ENCODE results near the gene BMP7. TPM values are rescaled to one million over a fixed set of nuclear protein-coding genes. Genes with fewer than 3 reads are reported as not detected.

BMP7 gene
- total and polyA plus RNA-seq, 7 donors = under 0.01 to 5.4 (median 2.5) TPM

GRCh38 chr20:57225197-57225733, 41.2 kb downstream of the BMP7 start:
- no peaks in the 10 kb centered on the region for H3K36me3 ChIP-seq
- intact Hi-C loops (cut with DNase I) = no loop called here
- H3K4me1 ChIP-seq = no peaks in the 10 kb centered on the region
- no peaks in the 10 kb centered on the region for H3K27me3 ChIP-seq
- DNase-seq = no peak
- no peak overlapping the region for H3K27ac ChIP-seq
- no peaks in the 10 kb centered on the region for H3K9me3 ChIP-seq
- TF ChIP-seq, protein P1, sequence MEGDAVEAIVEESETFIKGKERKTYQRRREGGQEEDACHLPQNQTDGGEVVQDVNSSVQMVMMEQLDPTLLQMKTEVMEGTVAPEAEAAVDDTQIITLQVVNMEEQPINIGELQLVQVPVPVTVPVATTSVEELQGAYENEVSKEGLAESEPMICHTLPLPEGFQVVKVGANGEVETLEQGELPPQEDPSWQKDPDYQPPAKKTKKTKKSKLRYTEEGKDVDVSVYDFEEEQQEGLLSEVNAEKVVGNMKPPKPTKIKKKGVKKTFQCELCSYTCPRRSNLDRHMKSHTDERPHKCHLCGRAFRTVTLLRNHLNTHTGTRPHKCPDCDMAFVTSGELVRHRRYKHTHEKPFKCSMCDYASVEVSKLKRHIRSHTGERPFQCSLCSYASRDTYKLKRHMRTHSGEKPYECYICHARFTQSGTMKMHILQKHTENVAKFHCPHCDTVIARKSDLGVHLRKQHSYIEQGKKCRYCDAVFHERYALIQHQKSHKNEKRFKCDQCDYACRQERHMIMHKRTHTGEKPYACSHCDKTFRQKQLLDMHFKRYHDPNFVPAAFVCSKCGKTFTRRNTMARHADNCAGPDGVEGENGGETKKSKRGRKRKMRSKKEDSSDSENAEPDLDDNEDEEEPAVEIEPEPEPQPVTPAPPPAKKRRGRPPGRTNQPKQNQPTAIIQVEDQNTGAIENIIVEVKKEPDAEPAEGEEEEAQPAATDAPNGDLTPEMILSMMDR (IDR thresholded peaks at IDR 0.05) = no peak
- TF ChIP-seq POLR2AphosphoS5 (IDR thresholded peaks at IDR 0.05) = no peak
- no peak for TF ChIP-seq POLR2A (IDR thresholded peaks at IDR 0.05)
- no peak overlapping the region for H3K4me3 ChIP-seq
- 76 to 80% methylated on average over 4 of the region's 4 CpGs for WGBS, 2 donors

GRCh38 chr20:57224641-57225138, 41.8 kb downstream of the BMP7 start:
- no peaks in the 10 kb centered on the region for H3K9me3 ChIP-seq
- TF ChIP-seq EP300 (IDR thresholded peaks at IDR 0.05) (no peak), POLR2A (IDR thresholded peaks at IDR 0.05) (no peak), POLR2AphosphoS5 (IDR thresholded peaks at IDR 0.05) (no peak)
- TF ChIP-seq, protein P1 (IDR thresholded peaks at IDR 0.05) = no peak

DNA sequence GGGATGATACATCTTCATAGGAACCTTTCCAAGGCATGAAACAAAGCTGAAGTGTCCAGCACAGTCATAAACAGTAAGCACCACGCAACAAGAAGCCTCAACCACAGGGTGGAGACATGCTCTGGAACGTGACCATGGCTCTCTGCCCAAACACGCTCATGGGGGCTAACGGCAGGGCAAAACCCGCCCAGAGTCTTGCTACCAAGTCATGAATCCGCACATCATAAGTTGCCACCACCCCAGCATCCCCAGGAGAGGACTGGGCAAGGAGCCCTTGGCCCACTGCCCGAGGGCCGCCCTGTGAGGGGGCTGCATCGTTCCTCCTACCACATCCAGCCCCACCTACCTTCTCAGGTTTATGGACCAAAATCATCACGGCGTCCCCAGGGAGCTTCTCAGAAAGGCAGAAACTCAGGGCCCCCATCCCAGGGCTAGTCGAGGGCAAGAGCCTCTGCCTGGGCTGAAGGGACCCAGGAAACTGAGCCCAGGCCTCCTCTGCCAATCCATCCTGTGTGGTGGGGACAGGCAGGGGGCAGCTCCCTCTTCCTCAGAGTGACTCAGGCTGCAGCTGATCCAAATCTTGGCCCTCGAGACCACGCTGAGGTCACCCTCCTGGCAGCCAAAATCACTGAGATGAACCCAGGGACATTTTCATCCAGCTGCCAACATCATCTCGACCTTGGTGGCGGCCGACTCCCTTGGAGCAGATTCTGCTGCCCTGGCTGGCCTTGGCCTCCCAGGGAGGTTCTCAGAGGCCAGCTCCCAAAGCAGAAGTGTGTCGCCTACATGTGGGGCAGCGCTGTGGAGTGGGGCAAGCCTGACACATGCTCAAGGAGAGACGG, 42.6 kb downstream of the BMP7 start:
- DNase-seq = no peak
- Histone ChIP-seq H3K9me3 (no peaks in the 10 kb centered on the region), H3K27me3 (no peaks in the 10 kb centered on the region), H3K27ac (no peak overlapping the region), H3K4me3 (no peak overlapping the region), H3K4me1 (no peaks in the 10 kb centered on the region), H3K36me3 (no peaks in the 10 kb centered on the region)
- WGBS, 2 donors = 64 to 73% methylated on average over 20 of the region's 20 CpGs
- intact Hi-C loops (cut with DNase I) = no loop called here
- no peak for TF ChIP-seq EP300 (IDR thresholded peaks at IDR 0.05)
- no peak for TF ChIP-seq POLR2AphosphoS5 (IDR thresholded peaks at IDR 0.05)
- TF ChIP-seq POLR2A (IDR thresholded peaks at IDR 0.05) = no peak
- TF ChIP-seq, protein P1 (IDR thresholded peaks at IDR 0.05) = no peak

More at GRCh38 chr20:57224641-57225138, 41.8 kb downstream of the BMP7 start:
- Histone ChIP-seq H3K27me3 (no peaks in the 10 kb centered on the region), H3K27ac (no peak overlapping the region), H3K4me1 (no peaks in the 10 kb centered on the region), H3K36me3 (no peaks in the 10 kb centered on the region), H3K4me3 (no peak overlapping the region)
- DNase-seq = no peak
- WGBS, 2 donors = 74 to 76% methylated on average over 19 of the region's 19 CpGs
- intact Hi-C loops (cut with DNase I) = no loop called here

DNA sequence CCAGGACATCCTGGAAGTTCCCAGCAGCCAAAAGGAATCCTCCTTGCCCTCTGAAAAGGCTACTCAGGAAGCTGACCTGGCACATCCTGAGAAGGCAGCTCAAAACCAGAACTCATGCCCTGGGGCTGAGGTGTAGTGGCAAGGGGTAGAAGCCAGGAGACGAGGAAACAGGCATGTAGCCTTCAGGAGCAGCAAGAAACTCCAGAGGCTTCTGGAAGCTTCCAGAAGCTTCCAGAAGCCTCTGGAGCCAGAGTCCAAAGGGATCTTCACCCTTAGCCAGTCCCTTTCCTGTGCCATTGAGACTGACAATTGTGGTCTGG, 43.9 kb downstream of the BMP7 start:
- Histone ChIP-seq H3K27ac (no peak overlapping the region), H3K36me3 (no peaks in the 10 kb centered on the region), H3K9me3 (no peaks in the 10 kb centered on the region), H3K4me1 (no peaks in the 10 kb centered on the region), H3K4me3 (no peak overlapping the region), H3K27me3 (no peaks in the 10 kb centered on the region)
- intact Hi-C loops (cut with DNase I) = no loop called here
- no peak for DNase-seq
- no peak for TF ChIP-seq EP300 (IDR thresholded peaks at IDR 0.05)
- no peak for TF ChIP-seq POLR2A (IDR thresholded peaks at IDR 0.05)
- TF ChIP-seq, protein P1 (IDR thresholded peaks at IDR 0.05) = no peak
- no peak for TF ChIP-seq POLR2AphosphoS5 (IDR thresholded peaks at IDR 0.05)
- WGBS, 2 donors = 89 to 94% methylated on average over 1 of the region's 1 CpG

Measured in sigmoid colon (tissue), 7 donors.